ENCODE data around the gene TTBK1.

TTBK1 gene

DNA sequence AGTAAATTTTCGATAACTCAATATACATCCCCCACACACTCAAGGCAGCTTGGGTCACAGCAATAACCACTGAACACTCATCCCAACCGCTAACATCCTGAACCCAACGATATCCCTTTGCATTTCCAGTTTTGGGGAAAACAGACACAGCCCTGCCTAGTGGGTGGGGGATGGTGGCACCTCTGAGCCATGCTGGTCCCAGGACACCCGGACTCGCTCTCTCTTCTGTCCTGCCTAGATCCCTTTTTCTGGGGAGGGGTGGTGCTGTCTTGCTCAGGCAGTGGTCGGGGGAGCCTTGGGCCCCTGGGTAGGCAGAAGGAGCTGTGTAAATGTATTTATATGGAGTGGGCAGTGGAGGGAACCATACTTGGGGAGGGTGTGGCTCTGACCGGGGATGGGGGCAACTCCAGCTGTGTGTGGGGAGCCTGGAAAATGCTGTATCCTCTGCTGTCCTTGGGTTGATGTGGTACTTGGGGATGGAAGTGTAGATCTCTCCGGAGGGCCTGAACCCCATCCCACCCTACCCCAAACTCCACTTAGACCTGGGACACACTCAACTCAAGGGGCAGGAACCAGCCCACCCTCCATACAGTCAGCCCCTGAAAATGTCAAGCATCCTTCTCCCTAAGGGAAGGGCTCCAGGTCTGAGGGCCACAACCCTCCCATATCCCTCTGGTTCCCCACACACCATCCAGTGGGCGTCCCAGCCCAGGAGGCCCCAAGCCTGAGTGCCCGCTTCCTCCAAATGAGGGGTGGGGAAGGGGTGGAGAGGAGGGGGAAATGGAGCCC, 31.0 kb downstream of the TTBK1 start:
- DNase-seq: no peak

DNA sequence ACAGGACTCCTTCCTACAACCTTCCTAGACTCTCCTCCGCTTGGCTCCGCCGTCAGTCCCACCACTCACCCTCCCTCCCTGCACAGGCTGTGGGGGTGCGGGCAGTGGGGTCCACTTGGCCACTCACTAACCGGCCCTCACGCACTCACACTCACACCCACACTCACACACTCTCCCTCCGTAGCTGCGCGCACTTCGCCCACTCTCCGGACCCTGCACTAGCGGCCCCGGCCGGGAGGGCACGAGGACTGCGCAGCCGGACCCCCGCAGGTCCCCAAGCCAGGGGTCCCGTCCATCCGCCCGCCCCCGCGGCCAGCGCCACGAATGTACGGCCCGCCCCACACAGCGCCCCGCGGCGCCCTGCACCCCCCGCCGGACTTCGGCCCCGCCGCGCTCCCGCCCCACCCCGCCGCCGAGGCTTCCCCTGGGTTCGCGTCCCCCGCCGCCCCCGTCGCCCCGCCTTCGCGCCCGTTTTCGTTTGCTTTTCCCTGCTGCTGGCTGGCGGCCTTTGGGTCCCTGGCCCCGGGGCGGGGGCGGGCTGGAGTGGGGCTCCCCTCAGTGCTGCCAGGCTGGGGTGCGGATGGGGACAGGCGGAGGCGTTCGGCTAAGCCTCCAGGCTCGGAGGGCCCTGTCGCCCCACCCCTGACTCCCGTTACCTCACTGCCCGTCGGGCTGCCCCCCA, 31.8 kb downstream of the TTBK1 start:
- peak; percentile 26 for DNase-seq

DNA sequence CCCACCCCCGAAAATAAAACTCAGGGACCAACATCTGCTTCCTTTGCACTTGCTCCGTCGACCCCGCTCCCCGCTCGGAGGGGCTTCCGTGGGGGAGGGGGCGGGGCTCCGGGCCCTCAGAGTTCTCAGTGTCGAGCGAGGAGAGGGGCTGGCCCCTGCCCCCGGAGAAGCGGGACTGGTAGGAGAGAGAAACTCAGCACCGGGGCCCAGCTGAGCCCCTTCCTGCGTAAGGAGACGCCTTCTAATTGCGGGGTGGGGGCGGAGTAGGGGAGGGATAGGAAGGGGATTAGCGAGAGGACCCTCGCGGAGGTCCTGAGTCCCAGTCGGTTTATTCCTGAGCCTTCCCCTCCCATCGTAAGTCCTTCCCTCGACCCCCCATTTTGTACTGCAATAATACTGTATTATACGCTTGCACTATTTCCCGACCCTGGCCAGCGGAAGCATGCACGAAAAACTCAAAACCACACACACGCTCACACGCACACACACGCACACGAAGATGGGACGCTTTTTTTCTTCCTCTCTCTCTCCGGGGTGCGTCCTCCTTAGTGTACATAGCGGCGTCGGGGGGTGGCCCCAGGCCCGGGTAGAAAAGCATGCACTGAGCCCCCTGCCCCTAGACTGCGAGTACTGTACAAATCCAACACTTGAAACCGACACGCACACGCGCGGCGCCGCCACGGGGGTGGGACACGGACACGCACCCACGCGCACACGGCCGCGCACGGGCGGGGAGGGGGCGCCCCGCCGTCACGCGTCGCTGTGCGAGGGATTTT, 32.7 kb downstream of the TTBK1 start:
- DNase-seq: no peak

DNA sequence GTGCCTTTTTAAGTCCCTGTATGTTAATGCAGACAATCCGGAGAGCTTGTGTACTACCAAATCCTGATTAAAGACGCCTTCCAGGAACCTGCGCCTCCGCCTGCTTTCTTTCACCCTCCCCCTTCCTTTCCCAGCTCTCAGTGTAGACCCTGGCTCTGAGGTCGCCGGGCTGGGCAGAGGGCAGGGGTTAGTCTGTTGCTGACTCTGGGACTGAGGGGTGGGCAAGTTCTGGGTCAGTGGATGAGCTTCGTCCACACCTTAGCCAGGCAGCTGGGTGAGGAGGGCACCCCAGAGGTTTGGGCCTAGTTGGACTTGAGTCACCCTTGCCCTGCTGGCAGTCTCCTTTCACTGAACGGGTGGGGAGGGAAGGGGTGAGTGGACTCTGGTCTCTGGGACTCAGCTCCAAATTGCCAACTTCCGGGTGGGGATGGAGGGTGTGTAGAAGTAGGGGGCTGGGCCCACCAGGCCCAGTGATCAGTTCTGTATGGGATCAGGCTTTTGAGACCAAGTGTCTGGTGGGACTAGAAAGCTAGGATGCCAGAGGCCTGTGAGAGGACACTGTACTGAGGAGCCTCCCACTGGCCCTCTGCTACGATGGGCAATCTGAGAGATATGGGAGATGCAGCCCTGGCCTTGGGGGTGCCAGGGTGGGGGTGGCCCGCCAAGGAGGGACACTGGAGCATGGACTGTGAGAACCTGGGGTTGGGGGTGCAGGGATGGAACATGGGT, 33.5 kb downstream of the TTBK1 start:
- no peak for DNase-seq

DNA sequence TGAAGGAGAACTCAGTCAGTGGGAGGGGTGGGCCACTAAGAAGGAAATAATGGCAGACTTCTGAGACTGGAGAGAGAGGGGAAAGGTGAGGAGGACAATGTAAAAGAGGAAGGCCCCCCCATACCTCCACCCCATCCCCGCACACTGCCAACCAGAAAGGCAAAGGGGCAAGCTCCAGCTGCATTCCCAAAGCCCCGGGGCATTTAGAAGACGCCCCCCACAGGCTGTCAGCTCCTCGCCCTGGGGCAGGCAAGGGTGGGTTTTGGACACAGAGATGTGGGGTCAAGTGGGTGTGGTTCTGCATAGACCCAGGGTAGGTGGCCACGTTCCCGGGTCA, 34.0 kb downstream of the TTBK1 start:
- DNase-seq: no peak

- no peak for DNase-seq
Observed at GRCh38 chr6:43277643-43278523, 34.6 kb downstream of the TTBK1 start.

GRCh38 chr6:43278524-43279078, 35.3 kb downstream of the TTBK1 start:
- no peak for DNase-seq

GRCh38 chr6:43280234-43280633, 37.0 kb downstream of the TTBK1 start:
- DNase-seq: no peak

DNA sequence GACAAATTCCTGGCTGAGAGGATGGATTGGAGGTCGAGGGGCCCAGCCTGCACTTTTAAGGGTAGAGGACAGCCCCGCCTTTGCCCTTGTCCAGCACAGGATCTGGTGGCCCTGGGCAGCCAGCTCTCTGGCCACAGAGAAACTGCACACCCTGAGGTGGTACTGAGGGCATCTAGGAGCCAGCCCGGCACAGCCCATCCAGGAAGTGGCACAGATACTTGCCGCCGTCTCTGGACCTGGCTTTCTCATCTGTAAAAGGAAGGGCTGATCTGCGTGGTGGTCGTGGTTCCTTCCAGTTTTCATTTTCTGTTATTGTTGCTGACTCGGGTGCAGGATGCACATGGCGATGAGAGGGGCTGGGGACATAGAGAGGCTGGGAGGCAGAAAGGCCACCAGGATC, 38.8 kb downstream of the TTBK1 start:
- no peak for DNase-seq

GRCh38 chr6:43282636-43283513, 39.6 kb downstream of the TTBK1 start:
- DNase-seq: no peak

DNA sequence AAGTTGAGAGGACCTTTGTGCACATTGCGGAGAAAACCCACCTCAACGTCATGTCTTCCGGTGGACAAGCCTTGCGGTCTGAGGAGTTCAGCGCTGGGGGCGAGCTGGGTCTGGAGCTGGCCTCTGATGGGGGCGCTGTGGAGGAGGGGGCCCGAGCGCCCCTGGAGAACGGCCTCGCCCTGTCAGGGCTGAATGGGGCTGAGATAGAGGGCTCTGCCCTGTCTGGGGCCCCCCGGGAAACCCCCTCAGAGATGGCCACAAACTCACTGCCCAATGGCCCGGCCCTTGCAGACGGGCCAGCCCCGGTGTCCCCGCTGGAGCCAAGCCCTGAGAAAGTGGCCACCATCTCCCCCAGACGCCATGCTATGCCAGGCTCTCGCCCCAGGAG, 40.2 kb downstream of the TTBK1 start:
- DNase-seq: no peak

DNA sequence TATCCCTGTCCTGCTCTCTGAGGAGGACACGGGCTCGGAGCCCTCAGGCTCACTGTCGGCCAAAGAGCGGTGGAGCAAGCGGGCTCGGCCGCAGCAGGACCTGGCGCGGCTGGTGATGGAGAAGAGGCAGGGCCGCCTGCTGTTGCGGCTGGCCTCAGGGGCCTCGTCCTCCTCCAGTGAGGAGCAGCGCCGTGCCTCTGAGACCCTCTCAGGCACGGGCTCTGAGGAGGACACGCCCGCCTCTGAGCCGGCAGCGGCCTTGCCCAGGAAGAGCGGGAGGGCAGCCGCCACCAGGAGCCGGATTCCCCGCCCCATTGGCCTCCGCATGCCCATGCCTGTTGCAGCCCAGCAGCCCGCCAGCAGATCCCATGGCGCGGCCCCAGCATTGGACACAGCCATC, 40.6 kb downstream of the TTBK1 start:
- no peak for DNase-seq

GRCh38 chr6:43284991-43285781, 41.9 kb downstream of the TTBK1 start:
- DNase-seq: no peak

DNA sequence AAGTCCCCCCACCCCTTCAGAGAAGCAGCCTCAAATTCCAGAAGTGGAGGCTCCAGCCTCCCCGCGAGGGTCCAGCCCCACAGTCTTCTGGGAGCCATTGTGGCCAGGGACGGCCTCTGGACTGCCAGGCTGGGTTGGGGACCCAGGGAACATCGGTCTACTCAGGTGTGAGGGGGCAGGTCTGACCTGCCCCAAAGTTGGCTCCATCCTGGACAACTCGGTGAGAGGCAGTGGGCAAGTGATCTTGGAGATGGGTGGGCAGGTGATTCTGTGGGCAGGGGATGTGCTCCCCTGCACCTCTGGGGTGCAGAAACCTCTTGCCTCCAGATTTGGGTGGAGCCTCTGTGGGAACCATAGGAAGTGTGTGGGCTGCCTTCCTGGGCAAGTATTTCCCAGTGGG, 42.6 kb downstream of the TTBK1 start:
- no peak for DNase-seq

- no peak for DNase-seq
Observed at GRCh38 chr6:43286456-43286979, 43.2 kb downstream of the TTBK1 start.

GRCh38 chr6:43286980-43287716, 43.9 kb downstream of the TTBK1 start:
- DNase-seq: no peak

- DNase-seq: no peak
Observed at GRCh38 chr6:43287717-43288679, 44.7 kb downstream of the TTBK1 start.
